DND-41 (cell line): ENCODE data around the gene GPR39.

Source experiments
- ATAC-seq: fragments of 200-7000 bp; cut with Tn5 transposase; 3 replicates; pipeline ENCODE4 v1.9.1; 2021; ENCODE audit warnings: low read depth; ENCODE audit not compliant: insufficient read depth
- DNase-seq: peaks from one replicate; pipeline ENCODE4 v3.0.0-alpha.2; 2020
- H2AFZ ChIP-seq: 2 replicates; pipeline ENCODE4 v1.6.0; 2012; ENCODE audit warnings: low read depth, low read length
- H3K27ac ChIP-seq: 2 replicates; pipeline ENCODE4 v1.5.1; 2012; ENCODE audit warnings: low read length, inconsistent platforms
- H3K27me3 ChIP-seq: fragments of 200-600 bp; sonication (generic); 2 replicates; pipeline ENCODE4 v1.6.0; 2012; ENCODE audit warnings: low read length, mild to moderate bottlenecking, inconsistent platforms; ENCODE audit not compliant: insufficient read depth, poor library complexity
- H3K36me3 ChIP-seq: 2 replicates; pipeline ENCODE4 v1.5.1; 2012; ENCODE audit warnings: low read length, inconsistent platforms; ENCODE audit not compliant: insufficient read depth
- H3K4me1 ChIP-seq: 2 replicates; pipeline ENCODE4 v1.5.1; 2012; ENCODE audit warnings: mild to moderate bottlenecking, low read length; ENCODE audit not compliant: insufficient read depth
- H3K4me2 ChIP-seq: 2 replicates; pipeline ENCODE4 v1.6.0; 2012; ENCODE audit warnings: mild to moderate bottlenecking, moderate library complexity, low read length, inconsistent platforms; ENCODE audit not compliant: insufficient read depth
- H3K4me3 ChIP-seq, 2 experiments: fragments of 200-600 bp in 1 of 2; shearing (Covaris generic) in 1 of 2; 2 replicates each; pipeline ENCODE4 v1.5.1; 2012 to 2016; ENCODE audit warnings: inconsistent platforms in 2 of 2, low read length in 2 of 2, mild to moderate bottlenecking in 2 of 2, low read depth in 1 of 2, moderate library complexity in 1 of 2
- H3K79me2 ChIP-seq: 2 replicates; pipeline ENCODE4 v1.6.0; 2012; ENCODE audit warnings: low read length, inconsistent platforms; ENCODE audit not compliant: insufficient read depth
- H3K9ac ChIP-seq: 2 replicates; pipeline ENCODE4 v1.6.0; 2012; ENCODE audit warnings: low read depth, mild to moderate bottlenecking, inconsistent platforms, low read length, moderate library complexity
- H3K9me3 ChIP-seq: 2 replicates; pipeline ENCODE4 v1.5.1; 2012; ENCODE audit warnings: low read length, moderate library complexity, mild to moderate bottlenecking, inconsistent platforms; ENCODE audit not compliant: insufficient read depth, severe bottlenecking
- H4K20me1 ChIP-seq: 2 replicates; pipeline ENCODE4 v1.6.0; 2012; ENCODE audit warnings: low read length; ENCODE audit not compliant: insufficient read depth
- EZH2 ChIP-seq: IDR thresholded peaks from 3 replicates; pipeline ENCODE4 v1.6.1; 2012; ENCODE audit warnings: borderline replicate concordance, low read depth, mild to moderate bottlenecking, moderate library complexity, low read length, inconsistent platforms; ENCODE audit not compliant: severe bottlenecking
- TF ChIP-seq, protein P1 (sequence below): IDR thresholded peaks from 2 replicates; pipeline ENCODE4 v1.5.1; 2012; ENCODE audit warnings: borderline replicate concordance, low read length, moderate library complexity, mild to moderate bottlenecking; ENCODE audit not compliant: poor library complexity, severe bottlenecking; ENCODE audit errors: extremely low read depth

GPR39 gene

DNA sequence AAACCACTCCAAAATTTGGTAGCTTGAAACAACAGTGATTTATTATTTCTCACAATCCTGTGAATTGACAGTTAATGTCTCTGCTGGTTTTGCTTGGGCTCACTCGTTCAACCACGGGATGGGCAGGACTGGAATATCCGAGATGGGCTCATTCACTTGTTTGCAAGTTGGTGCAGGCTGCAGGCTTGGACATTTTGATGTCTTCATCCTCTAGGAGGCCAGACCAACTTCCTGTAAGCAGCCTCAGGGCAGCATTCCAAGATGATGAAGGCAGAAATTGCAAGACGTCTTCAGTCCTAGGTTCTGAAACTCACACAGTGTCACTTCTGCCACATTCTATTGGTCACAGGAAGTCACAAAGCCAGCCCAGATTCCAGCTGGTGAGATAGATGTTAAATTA, 47.1 kb downstream of the GPR39 start:
- ATAC-seq (no peak), DNase-seq (no peak)
- Histone ChIP-seq H3K4me3 (no peak overlapping the region), H3K4me1 (no peaks in the 10 kb centered on the region), H3K9me3 (no peaks in the 10 kb centered on the region), H3K27ac (no peak overlapping the region), H3K79me2 (no peaks in the 10 kb centered on the region), H4K20me1 (no peaks in the 10 kb centered on the region), H2AFZ (no peak overlapping the region), H3K4me2 (no peak overlapping the region), H3K27me3 (no peaks in the 10 kb centered on the region), H3K36me3 (no peaks in the 10 kb centered on the region), H3K9ac (no peak overlapping the region)
- TF ChIP-seq EZH2: no peak

GRCh38 chr2:132465917-132466316, 49.3 kb downstream of the GPR39 start:
- H3K27ac ChIP-seq: no peak overlapping the region
- no peak for TF ChIP-seq EZH2
- no peaks in the 10 kb centered on the region for H4K20me1 ChIP-seq
- H3K4me2 ChIP-seq: no peak overlapping the region
- H3K4me1 ChIP-seq: no peaks in the 10 kb centered on the region
- H2AFZ ChIP-seq: no peak overlapping the region
- no peak overlapping the region for H3K9ac ChIP-seq
- H3K79me2 ChIP-seq: no peaks in the 10 kb centered on the region
- DNase-seq (no peak), ATAC-seq (no peak)
- H3K36me3 ChIP-seq: no peaks in the 10 kb centered on the region
- no peaks in the 10 kb centered on the region for H3K27me3 ChIP-seq
- no peak overlapping the region for H3K4me3 ChIP-seq
- H3K9me3 ChIP-seq: peaks cover 3% of the 10 kb centered on the region

GRCh38 chr2:132466428-132467028, 49.9 kb downstream of the GPR39 start:
- Histone ChIP-seq H3K9me3 (peaks cover 3% of the 10 kb centered on the region), H3K27ac (no peak overlapping the region), H3K4me3 (no peak overlapping the region), H3K4me1 (no peaks in the 10 kb centered on the region), H4K20me1 (no peaks in the 10 kb centered on the region), H3K27me3 (no peaks in the 10 kb centered on the region), H3K36me3 (no peaks in the 10 kb centered on the region), H3K79me2 (no peaks in the 10 kb centered on the region), H2AFZ (no peak overlapping the region), H3K9ac (no peak overlapping the region), H3K4me2 (no peak overlapping the region)
- ATAC-seq (no peak), DNase-seq (no peak)
- TF ChIP-seq, protein P1, sequence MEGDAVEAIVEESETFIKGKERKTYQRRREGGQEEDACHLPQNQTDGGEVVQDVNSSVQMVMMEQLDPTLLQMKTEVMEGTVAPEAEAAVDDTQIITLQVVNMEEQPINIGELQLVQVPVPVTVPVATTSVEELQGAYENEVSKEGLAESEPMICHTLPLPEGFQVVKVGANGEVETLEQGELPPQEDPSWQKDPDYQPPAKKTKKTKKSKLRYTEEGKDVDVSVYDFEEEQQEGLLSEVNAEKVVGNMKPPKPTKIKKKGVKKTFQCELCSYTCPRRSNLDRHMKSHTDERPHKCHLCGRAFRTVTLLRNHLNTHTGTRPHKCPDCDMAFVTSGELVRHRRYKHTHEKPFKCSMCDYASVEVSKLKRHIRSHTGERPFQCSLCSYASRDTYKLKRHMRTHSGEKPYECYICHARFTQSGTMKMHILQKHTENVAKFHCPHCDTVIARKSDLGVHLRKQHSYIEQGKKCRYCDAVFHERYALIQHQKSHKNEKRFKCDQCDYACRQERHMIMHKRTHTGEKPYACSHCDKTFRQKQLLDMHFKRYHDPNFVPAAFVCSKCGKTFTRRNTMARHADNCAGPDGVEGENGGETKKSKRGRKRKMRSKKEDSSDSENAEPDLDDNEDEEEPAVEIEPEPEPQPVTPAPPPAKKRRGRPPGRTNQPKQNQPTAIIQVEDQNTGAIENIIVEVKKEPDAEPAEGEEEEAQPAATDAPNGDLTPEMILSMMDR: no peak
- no peak for TF ChIP-seq EZH2

GRCh38 chr2:132468821-132469675, 52.4 kb downstream of the GPR39 start:
- Histone ChIP-seq H3K9me3 (peaks cover 3% of the 10 kb centered on the region), H3K27me3 (no peaks in the 10 kb centered on the region), H3K4me3 (no peak overlapping the region), H3K4me1 (no peaks in the 10 kb centered on the region), H3K79me2 (no peaks in the 10 kb centered on the region), H3K9ac (no peak overlapping the region), H3K4me2 (no peak overlapping the region), H3K27ac (no peak overlapping the region), H3K36me3 (no peaks in the 10 kb centered on the region), H4K20me1 (no peaks in the 10 kb centered on the region), H2AFZ (no peak overlapping the region)
- DNase-seq (no peak), ATAC-seq (no peak)
- no peak for TF ChIP-seq EZH2
- TF ChIP-seq, protein P1: no peak
